GM12878 (cell line): ENCODE results near the gene CXCL14. TPM values are rescaled to one million over a fixed set of nuclear protein-coding genes. Genes with fewer than 3 reads are reported as not detected.

ENCODE experiments used
- ATAC-seq: fragments of 200-7000 bp; cut with Tn5 transposase; 3 replicates; pipeline ENCODE4 v1.9.1; 2020; ENCODE audit warnings: mild to moderate bottlenecking, moderate library complexity
- BruUV-seq: library from RNA; stranded (reverse); fragments of 400-500 nt; replicated peaks from 2 replicates; lab custom pipeline; 2021; lab: Mats Ljungman, UMichigan
- CTCF ChIA-PET: fragments of 300-600 bp; sonication (Branson Sonifier 250); formaldehyde crosslinking; extraction: SDS; loops from one replicate; lab custom pipeline; 2021; ENCODE audit warnings: inconsistent platforms; lab: Yijun Ruan, JAX
- POLR2A ChIA-PET: fragments of 350-600 bp; formaldehyde crosslinking; extraction: SDS; loops from one replicate; lab custom pipeline; 2021; ENCODE audit warnings: inconsistent platforms; lab: Charles Lee
- RAD21 ChIA-PET: fragments of 300-600 bp; sonication (Branson Sonifier 250); formaldehyde crosslinking; loops from one replicate; lab custom pipeline; 2023; ENCODE audit warnings: antibody characterized with exemption; ENCODE audit not compliant: unreplicated experiment; lab: Charles Lee
- SMC1A ChIA-PET: fragments of 300-600 bp; sonication (Branson Sonifier 250); formaldehyde crosslinking; loops from one replicate; lab custom pipeline; 2023; ENCODE audit not compliant: unreplicated experiment, uncharacterized antibody; lab: Charles Lee
- DNase-seq: peaks from one replicate; pipeline ENCODE4 v3.0.0-alpha.2; 2011; ENCODE audit warnings: low read depth, low spot score
- FAIRE-seq: peaks from 3 replicates; lab custom pipeline; 2011; peaks lifted over from hg19 to GRCh38; lab: Jason Lieb, UNC
- H2AFZ ChIP-seq: 2 replicates; pipeline ENCODE4 v1.6.0; 2011; ENCODE audit warnings: low read depth, low read length, control low read depth; ENCODE audit not compliant: control insufficient read depth
- H3K27ac ChIP-seq: 2 replicates; pipeline ENCODE4 v1.5.1; 2011; ENCODE audit warnings: control low read depth; ENCODE audit not compliant: control insufficient read depth, insufficient read depth
- H3K27me3 ChIP-seq, 2 experiments: replicated peaks in 1 of 2; 2 replicates each; pipeline versions ENCODE4 v1.6.0 to v1.6.1; 2011; ENCODE audit warnings: low read length in 1 of 2; ENCODE audit not compliant: control insufficient read depth in 2 of 2, insufficient read depth in 2 of 2
- H3K36me3 ChIP-seq, 2 experiments: 2 replicates each; pipeline ENCODE4 v1.5.1; 2011; ENCODE audit warnings: low read length in 1 of 2; ENCODE audit not compliant: control insufficient read depth in 2 of 2, insufficient read depth in 2 of 2
- H3K4me1 ChIP-seq: 2 replicates; pipeline ENCODE4 v1.6.1; 2011; ENCODE audit warnings: mild to moderate bottlenecking, low read length, moderate library complexity, mixed read lengths; ENCODE audit not compliant: control insufficient read depth, insufficient read depth
- H3K4me2 ChIP-seq: 2 replicates; pipeline ENCODE4 v1.6.0; 2011; ENCODE audit warnings: control low read depth; ENCODE audit not compliant: control insufficient read depth, insufficient read depth
- H3K4me3 ChIP-seq: fragments of 200-600 bp; sonication (generic); 2 replicates; pipeline ENCODE4 v1.5.1; 2016
- H3K79me2 ChIP-seq: 2 replicates; pipeline ENCODE4 v1.6.0; 2011; ENCODE audit warnings: low read length; ENCODE audit not compliant: control insufficient read depth, insufficient read depth
- H3K9ac ChIP-seq: 2 replicates; pipeline ENCODE4 v1.8.0; 2011; ENCODE audit warnings: low read length, control low read depth, mixed read lengths; ENCODE audit not compliant: control insufficient read depth, insufficient read depth
- H3K9me3 ChIP-seq: replicated peaks from 3 replicates; pipeline ENCODE4 v1.5.1; 2011; ENCODE audit warnings: mild to moderate bottlenecking, low read length; ENCODE audit not compliant: control insufficient read depth, insufficient read depth
- H4K20me1 ChIP-seq: 2 replicates; pipeline ENCODE4 v1.6.0; 2011; ENCODE audit not compliant: control insufficient read depth, insufficient read depth
- BMI1 ChIP-seq: fragments of 450-650 bp; IDR thresholded peaks from 2 replicates; pipeline ENCODE4 v1.6.1; 2016; ENCODE audit warnings: mild to moderate bottlenecking, moderate library complexity, borderline replicate concordance
- DPF2 ChIP-seq: fragments of 450-650 bp; IDR thresholded peaks from 2 replicates; pipeline ENCODE4 v1.6.1; 2017; ENCODE audit warnings: mild to moderate bottlenecking
- HDAC6 ChIP-seq: fragments of 200-600 bp; sonication (generic); IDR thresholded peaks from one replicate; pipeline ENCODE4 v1.8.0; 2017; ENCODE audit warnings: antibody characterized with exemption; ENCODE audit not compliant: unreplicated experiment
- IRF4 ChIP-seq: IDR thresholded peaks from 2 replicates; pipeline ENCODE4 v1.6.1; 2011; ENCODE audit warnings: low read depth, low read length
- NFYA ChIP-seq: IDR thresholded peaks from 2 replicates; pipeline ENCODE4 v1.6.1; 2011; ENCODE audit warnings: low read depth, mild to moderate bottlenecking, low read length, improper control_type of control experiment, borderline replicate concordance
- NR2F1 ChIP-seq: fragments of 450-650 bp; conservative IDR thresholded peaks from 2 replicates; pipeline ENCODE4 v1.6.1; 2017; ENCODE audit warnings: mild to moderate bottlenecking
- ZNF217 ChIP-seq: fragments of 450-650 bp; IDR thresholded peaks from 2 replicates; pipeline ENCODE4 v1.6.1; 2017; ENCODE audit warnings: antibody characterized with exemption, mild to moderate bottlenecking
- WGBS: methylation state at CpG from one replicate; pipeline ENCODE4 v1.1.6; 2016; ENCODE audit warnings: low lambda C conversion rate; ENCODE audit not compliant: insufficient replicate concordance, insufficient coverage; ENCODE audit errors: missing lambda C conversion rate; 5-methylcytosine and 5-hydroxymethylcytosine counted together
- in situ Hi-C: fragments of 300-500 bp; cut with MboI; formaldehyde crosslinking; loops from 9 replicates; pipeline ENCODE4 v1.14.3; 2018; ENCODE audit warnings: mixed read lengths
- intact Hi-C: fragments of 100-400 bp; cut with micrococcal nuclease; formaldehyde crosslinking; loops from one replicate; pipeline ENCODE4 v1.14.2; 2022; ENCODE audit not compliant: unreplicated experiment
- polyA plus RNA-seq, 11 experiments: library from polyadenylated mRNA; depleted of rRNA in 4 of 11; unstranded in 6 of 11; stranded (reverse) in 5 of 11; fragments of >200 nt; fragmentation: Nextera tagmentation in 4 of 11; fragmentation: Illumina TruSeq in 1 of 11; extraction: Ambion mirVana in 4 of 11; extraction: Trizol in 1 of 11; gene quantifications; 1 replicate in 1 of 11; 2 replicates in 10 of 11; pipeline versions ENCODE4 v1.2.1 to v1.2.3, GENCODE V29; 2011 to 2016; ENCODE audit warnings: inconsistent platforms in 2 of 11, missing spikeins in 2 of 11, low read depth in 1 of 11
- total RNA-seq, 4 experiments: library from RNA; depleted of rRNA in 3 of 4; stranded (reverse); fragments of >200 nt in 3 of 4; fragmentation: Illumina TruSeq in 1 of 4; extraction: Trizol in 1 of 4; gene quantifications; 2 replicates each; pipeline versions ENCODE4 v1.2.1 to v1.2.3, GENCODE V29; 2013 to 2021
- TF ChIP-seq, protein P1 (sequence below): fragments of 450-650 bp; IDR thresholded peaks from 2 replicates; pipeline ENCODE4 v1.6.1; 2016; ENCODE audit warnings: mild to moderate bottlenecking, moderate library complexity, borderline replicate concordance

Gene CXCL14
- total and polyA plus RNA-seq, 10 of the 15 experiments (the other 5 are each of a cell fraction or from before 2014, with no cell fraction given), result 0.05 TPM; not detected in 9

DNA sequence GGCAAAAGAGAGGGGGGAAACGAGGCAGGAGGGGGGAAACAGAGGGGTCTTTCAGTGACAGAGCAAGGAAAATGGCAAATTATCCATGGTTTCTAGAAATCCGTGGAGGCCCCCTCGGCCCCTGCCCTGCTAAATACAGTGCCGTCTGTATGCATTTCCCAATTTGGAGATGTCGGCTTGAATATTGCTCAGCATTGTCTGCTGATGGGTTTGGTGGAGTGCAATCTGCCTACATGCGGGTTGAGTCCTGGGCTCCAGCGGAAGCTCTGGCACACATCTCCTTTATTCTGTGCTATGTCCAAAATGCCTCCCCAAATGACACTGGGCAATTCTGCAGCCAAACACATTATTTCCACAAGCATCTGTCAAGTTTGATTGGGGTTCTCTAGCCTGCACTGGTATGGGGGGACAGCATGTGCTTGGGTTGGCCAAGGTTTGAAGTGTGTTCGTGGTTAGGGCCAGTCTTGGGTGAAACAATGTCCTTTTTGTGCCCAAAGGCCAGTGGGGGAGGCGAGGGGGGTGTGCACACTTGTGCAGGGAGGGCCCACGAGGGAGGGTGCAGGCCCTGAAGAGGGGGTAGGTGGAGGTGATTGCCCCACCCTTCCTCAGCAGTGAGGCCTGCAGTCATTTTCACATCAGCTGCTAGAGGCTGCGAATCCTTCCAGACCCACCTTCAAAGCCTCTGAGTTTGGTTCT, 36.8 kb downstream of the CXCL14 start (continued):
- TF ChIP-seq, protein P1, sequence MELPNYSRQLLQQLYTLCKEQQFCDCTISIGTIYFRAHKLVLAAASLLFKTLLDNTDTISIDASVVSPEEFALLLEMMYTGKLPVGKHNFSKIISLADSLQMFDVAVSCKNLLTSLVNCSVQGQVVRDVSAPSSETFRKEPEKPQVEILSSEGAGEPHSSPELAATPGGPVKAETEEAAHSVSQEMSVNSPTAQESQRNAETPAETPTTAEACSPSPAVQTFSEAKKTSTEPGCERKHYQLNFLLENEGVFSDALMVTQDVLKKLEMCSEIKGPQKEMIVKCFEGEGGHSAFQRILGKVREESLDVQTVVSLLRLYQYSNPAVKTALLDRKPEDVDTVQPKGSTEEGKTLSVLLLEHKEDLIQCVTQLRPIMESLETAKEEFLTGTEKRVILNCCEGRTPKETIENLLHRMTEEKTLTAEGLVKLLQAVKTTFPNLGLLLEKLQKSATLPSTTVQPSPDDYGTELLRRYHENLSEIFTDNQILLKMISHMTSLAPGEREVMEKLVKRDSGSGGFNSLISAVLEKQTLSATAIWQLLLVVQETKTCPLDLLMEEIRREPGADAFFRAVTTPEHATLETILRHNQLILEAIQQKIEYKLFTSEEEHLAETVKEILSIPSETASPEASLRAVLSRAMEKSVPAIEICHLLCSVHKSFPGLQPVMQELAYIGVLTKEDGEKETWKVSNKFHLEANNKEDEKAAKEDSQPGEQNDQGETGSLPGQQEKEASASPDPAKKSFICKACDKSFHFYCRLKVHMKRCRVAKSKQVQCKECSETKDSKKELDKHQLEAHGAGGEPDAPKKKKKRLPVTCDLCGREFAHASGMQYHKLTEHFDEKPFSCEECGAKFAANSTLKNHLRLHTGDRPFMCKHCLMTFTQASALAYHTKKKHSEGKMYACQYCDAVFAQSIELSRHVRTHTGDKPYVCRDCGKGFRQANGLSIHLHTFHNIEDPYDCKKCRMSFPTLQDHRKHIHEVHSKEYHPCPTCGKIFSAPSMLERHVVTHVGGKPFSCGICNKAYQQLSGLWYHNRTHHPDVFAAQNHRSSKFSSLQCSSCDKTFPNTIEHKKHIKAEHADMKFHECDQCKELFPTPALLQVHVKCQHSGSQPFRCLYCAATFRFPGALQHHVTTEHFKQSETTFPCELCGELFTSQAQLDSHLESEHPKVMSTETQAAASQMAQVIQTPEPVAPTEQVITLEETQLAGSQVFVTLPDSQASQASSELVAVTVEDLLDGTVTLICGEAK, result no peak
- TF ChIP-seq HDAC6 (no peak), NFYA (no peak), NR2F1 (no peak)
- TF ChIP-seq, all 136 proteins: peak for 0

DNA sequence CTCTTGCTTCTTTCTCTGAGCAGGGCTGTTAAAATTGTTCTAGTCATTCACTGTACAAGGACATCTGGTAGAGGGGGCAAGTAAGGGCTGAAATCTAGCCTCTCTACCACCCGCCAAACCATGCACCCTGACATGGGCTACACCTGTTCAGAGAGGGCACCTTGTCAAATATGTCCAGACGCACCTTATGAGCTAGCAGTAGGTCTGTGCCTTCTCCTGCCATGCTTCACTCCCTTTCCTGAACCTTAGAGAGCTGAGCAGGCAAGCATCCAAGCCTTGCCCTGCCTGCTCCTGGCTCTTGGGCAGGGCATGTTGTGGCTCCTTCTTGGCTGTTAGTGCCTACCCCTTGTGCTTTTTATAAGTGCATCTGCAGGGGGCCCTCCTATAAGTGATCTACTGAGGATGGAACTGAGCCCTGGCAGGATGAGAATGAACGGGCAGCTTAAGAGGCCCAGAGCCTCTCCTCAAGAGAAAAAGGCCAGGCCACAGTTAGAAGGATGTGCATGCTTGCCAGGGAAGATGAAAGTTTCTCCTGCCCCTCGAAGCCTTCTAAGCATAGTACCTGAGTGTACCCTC, 39.3 kb downstream of the CXCL14 start:
- intact Hi-C loops, result no loop called here
- FAIRE-seq, result no peak
- Histone ChIP-seq H4K20me1 (no peaks in the 10 kb centered on the region), H3K79me2 (no peaks in the 10 kb centered on the region), H3K36me3 (no peaks in the 10 kb centered on the region), H3K4me1 (peaks cover 8% of the 10 kb centered on the region), H3K4me3 (no peak overlapping the region), H3K9me3 (no peaks in the 10 kb centered on the region; the same call in 2 of the 3 replicates), H3K4me2 (no peak overlapping the region), H2AFZ (no peak overlapping the region), H3K27ac (no peak overlapping the region), H3K27me3 (peaks cover 13 to 16% of the 10 kb centered on the region in 2 experiments), H3K9ac (no peak overlapping the region)
- TF ChIP-seq DPF2, result no peak
- no peak for TF ChIP-seq ZNF217
- no peak for TF ChIP-seq IRF4
- no peak for TF ChIP-seq BMI1
- DNase-seq, result no peak
- in situ Hi-C loops, result no loop called here
- CTCF ChIA-PET, result interaction anchor here (1.3 to 1.9 kb wide), 2 partner anchors 13 to 74 kb away, joined by 6 to 7 read pairs; no protein-coding TSS in a partner anchor
- BruUV-seq, result no TSS peak
- POLR2A ChIA-PET, result no interaction called here
- RAD21 ChIA-PET, result no interaction called here
- WGBS, result 8% methylated on average over 4 of the region's 4 CpGs
- no peak for ATAC-seq
- SMC1A ChIA-PET, result no interaction called here
